Stimulated activated effector memory CD8-positive, alpha-beta T cell treated with anti-CD3 and anti-CD28 coated beads, Interleukin-12 subunit alpha, Interleukin-12 subunit beta, amount 100 ng/mL, for 72 hours (primary cell): ENCODE data around the gene CYTH4.
"Not testable (repeated sequence)": the region's sequence is repeated elsewhere in the genome, so short reads cannot be mapped to it uniquely, and the experiment has no call there.

Experiments used
- ATAC-seq: fragments of 150-1000 bp; cut with Tn5 transposase; 2 replicates; pipeline ENCODE4 v1.10.0; 2021
- DNase-seq, 2 donors: peaks; one replicate each; pipeline ENCODE4 v3.0.0; 2021 to 2022; ENCODE audit warnings: low spot score in 2 of 2
- H3K27ac Mint-ChIP-seq: one replicate; pipeline ENCODE4 v1.8.0; 2022; ENCODE audit warnings: mild to moderate bottlenecking, mixed read lengths
- H3K36me3 Mint-ChIP-seq: one replicate; pipeline ENCODE4 v1.8.0; 2022; ENCODE audit warnings: mild to moderate bottlenecking, mixed read lengths
- H3K4me1 Mint-ChIP-seq: one replicate; pipeline ENCODE4 v1.8.0; 2022; ENCODE audit warnings: mixed read lengths
- H3K4me3 Mint-ChIP-seq: one replicate; pipeline ENCODE4 v1.8.0; 2022; ENCODE audit warnings: mild to moderate bottlenecking, mixed read lengths
- H3K9me3 Mint-ChIP-seq: one replicate; pipeline ENCODE4 v1.8.0; 2022; ENCODE audit warnings: mixed read lengths

Gene CYTH4, protein sequence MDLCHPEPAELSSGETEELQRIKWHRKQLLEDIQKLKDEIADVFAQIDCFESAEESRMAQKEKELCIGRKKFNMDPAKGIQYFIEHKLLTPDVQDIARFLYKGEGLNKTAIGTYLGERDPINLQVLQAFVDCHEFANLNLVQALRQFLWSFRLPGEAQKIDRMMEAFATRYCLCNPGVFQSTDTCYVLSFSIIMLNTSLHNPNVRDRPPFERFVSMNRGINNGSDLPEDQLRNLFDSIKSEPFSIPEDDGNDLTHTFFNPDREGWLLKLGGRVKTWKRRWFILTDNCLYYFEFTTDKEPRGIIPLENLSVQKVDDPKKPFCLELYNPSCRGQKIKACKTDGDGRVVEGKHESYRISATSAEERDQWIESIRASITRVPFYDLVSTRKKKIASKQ

DNA sequence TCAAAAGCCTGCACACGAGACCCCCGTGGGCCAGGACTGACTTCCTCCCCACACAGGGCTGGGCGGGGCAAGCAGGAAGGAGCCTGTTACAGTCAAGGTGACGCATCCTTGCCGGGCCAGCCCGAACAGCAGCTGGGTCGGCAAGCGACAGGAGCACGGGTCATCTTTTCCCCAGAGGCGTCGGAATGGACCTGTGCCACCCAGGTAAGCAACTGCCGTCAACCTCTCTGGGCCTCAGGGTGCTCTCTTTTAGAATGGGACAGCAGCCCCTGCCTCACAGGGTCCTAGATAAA, at the start of gene CYTH4:
Gene CYTH4 (plus strand): TSS at position 124 of the 293 bp plus-strand sequence. CDS start 62 bp downstream, at position 186.
- DNase-seq (peak; percentile 49 to 85), ATAC-seq (peak; percentile 89)
- Mint-ChIP-seq H3K9me3 (no peaks in the 10 kb centered on the region), H3K36me3 (peaks cover 54% of the 10 kb centered on the region), H3K4me3 (peak within 1 kb of the TSS; percentile 94), H3K27ac (peak within 1 kb of the TSS; percentile 98), H3K4me1 (peaks cover 93% of the 10 kb centered on the region)

- H3K4me1 Mint-ChIP-seq = peaks cover 100% of the 10 kb centered on the region
- DNase-seq, H3K9me3 Mint-ChIP-seq, ATAC-seq: not testable (repeated sequence)
- peak overlapping the region; percentile 97 for H3K27ac Mint-ChIP-seq
- H3K4me3 Mint-ChIP-seq = peak overlapping the region; percentile 93
- peaks cover 100% of the 10 kb centered on the region for H3K36me3 Mint-ChIP-seq
These were observed 48.9 kb upstream of the CYTH4 start for GRCh38 chr22:37233371-37233750.

GRCh38 chr22:37233751-37234631, 48.3 kb upstream of the CYTH4 start:
- Mint-ChIP-seq H3K36me3 (peaks cover 100% of the 10 kb centered on the region), H3K9me3 (no peaks in the 10 kb centered on the region), H3K4me3 (peak overlapping the region; percentile 93), H3K4me1 (peaks cover 100% of the 10 kb centered on the region), H3K27ac (peak overlapping the region; percentile 97)
- DNase-seq = no peak
- no peak for ATAC-seq

GRCh38 chr22:37234736-37235711, 47.3 kb upstream of the CYTH4 start:
- Mint-ChIP-seq H3K36me3 (peaks cover 100% of the 10 kb centered on the region), H3K4me1 (peaks cover 100% of the 10 kb centered on the region), H3K4me3 (peak overlapping the region; percentile 93)

DNA sequence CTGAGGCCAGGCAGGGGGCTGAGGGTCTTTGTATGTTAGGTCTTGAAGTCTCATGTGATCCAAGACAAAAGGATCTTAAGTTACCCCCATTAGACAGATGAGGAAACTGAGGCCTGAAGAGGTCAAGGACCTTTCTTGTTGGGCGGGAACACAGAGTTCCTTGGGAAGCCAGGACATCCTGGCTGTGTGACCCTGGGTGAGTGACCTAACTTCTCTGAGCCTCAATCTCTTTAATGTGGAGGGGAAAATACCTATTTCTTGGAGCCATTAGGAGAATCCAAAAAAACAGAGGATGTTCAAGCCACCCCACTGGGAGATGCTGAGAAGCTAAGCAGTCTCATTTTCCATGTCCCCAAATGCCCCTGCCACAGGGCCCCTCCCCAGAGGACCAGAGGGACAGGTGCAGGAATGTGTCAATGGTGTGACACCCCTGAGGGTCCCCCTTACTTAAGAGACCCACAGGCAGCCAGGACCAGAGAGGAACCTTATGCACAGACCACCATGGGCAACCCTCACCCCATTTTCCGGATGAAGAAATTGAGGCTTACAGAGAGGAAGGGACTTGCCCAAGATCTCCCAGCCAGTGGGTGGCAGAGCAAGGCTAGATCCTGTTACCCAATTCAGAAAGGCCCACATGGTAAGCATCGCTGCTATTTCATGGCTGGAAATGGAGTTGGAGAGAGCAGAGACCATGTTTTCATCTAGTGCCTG, 46.3 kb upstream of the CYTH4 start:
- Mint-ChIP-seq H3K4me3 (peak overlapping the region; percentile 93), H3K9me3 (no peaks in the 10 kb centered on the region), H3K27ac (peak overlapping the region; percentile 97), H3K4me1 (peaks cover 100% of the 10 kb centered on the region), H3K36me3 (peaks cover 100% of the 10 kb centered on the region)
- ATAC-seq = no peak
- no peak for DNase-seq

More at GRCh38 chr22:37234736-37235711, 47.3 kb upstream of the CYTH4 start:
- ATAC-seq (no peak), DNase-seq (no peak)
- H3K9me3 Mint-ChIP-seq = no peaks in the 10 kb centered on the region
- H3K27ac Mint-ChIP-seq = peak overlapping the region; percentile 97

GRCh38 chr22:37237371-37238268, 44.7 kb upstream of the CYTH4 start:
- no peak for DNase-seq
- no peak for ATAC-seq
- Mint-ChIP-seq H3K4me1 (peaks cover 98% of the 10 kb centered on the region), H3K27ac (peak overlapping the region; percentile 97), H3K9me3 (no peaks in the 10 kb centered on the region), H3K4me3 (peak overlapping the region; percentile 93), H3K36me3 (peaks cover 100% of the 10 kb centered on the region)

DNA sequence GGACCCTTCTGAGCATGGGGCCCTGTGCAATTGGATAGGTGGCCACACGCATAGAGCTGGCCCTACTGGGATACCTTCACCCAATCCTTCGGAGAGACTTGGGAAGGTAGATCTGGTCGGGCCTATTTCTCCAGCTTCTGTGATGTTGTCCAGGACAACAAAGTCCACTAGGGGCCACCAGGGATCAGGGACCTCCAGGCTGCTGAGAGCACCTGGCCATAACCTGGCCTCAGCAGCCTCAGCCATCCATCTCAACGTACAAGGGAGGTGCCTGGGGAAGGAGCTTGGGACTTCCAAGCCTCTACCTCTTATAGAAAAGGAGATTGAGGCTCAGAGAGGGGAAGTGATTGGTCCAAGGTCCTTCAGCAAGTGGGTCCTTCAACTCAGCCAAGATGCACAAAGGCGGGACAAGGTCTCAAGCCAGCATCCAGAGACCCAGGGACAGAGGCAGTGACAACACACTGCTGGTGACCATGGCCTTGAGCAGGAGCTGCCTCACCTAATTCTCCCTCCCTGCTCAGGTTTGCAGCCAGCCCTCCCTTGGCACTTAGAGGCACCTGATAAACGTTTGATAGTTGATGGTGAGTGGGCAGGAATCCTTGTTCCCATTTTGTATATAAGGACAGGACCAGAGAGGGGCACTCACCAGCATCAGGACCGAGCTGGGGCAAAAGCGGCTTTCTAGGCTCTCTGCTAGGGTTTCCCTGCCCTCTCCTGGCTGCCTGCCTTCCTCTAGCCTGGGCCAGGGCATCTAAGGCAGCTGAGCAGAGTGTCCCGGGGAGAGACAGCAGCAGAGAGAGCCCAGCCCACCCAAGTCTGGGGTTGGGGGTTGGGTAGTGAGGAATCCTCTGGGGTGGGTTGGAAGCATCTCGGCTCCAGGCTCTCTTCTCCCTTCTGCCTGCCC, 42.7 kb upstream of the CYTH4 start:
- Mint-ChIP-seq H3K36me3 (peaks cover 100% of the 10 kb centered on the region), H3K9me3 (no peaks in the 10 kb centered on the region)

DNA sequence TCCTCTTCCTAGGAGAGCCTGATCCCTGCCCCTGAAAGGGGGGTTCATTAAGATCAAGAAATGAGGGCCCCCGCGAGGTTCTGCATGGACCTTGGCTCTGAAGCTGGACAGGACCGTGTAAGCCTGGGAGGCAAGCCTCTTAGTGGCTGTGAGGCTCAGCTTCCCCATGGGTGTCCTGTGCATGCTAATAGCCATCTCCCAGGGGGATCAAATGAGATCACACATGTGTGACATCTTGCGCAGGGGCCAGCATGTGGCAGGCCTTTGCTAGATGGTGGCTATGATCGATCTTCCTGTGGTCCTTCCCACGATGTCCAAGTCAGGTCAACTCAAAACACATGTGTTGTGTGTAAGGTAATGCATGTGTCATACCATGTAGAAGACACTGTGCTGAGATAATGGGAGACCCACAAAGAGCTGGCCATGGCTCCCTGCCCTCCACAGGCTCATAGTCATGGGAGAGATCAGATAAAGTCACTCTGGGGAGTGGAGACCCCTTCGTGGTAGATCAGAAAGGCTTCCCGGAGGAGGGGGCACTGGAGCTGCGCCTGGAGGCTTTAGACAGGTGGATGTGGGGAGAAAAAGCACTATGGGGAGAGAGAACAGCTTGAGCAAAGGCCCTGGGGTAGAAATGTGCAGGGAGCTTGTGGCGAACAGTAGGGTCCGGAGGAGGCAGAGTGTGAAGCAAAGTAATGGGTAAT, 41.9 kb upstream of the CYTH4 start:
- DNase-seq (no peak), ATAC-seq (no peak)
- H3K9me3 Mint-ChIP-seq = no peaks in the 10 kb centered on the region
- H3K4me1 Mint-ChIP-seq = peaks cover 84% of the 10 kb centered on the region
- H3K4me3 Mint-ChIP-seq = peak overlapping the region; percentile 93
- peak overlapping the region; percentile 97 for H3K27ac Mint-ChIP-seq
- peaks cover 95% of the 10 kb centered on the region for H3K36me3 Mint-ChIP-seq

More for the DNA sequence above, 42.7 kb upstream of the CYTH4 start:
- no peak for DNase-seq
- Mint-ChIP-seq H3K4me1 (peaks cover 84% of the 10 kb centered on the region), H3K27ac (peak overlapping the region; percentile 97), H3K4me3 (peak overlapping the region; percentile 93)
- no peak for ATAC-seq

DNA sequence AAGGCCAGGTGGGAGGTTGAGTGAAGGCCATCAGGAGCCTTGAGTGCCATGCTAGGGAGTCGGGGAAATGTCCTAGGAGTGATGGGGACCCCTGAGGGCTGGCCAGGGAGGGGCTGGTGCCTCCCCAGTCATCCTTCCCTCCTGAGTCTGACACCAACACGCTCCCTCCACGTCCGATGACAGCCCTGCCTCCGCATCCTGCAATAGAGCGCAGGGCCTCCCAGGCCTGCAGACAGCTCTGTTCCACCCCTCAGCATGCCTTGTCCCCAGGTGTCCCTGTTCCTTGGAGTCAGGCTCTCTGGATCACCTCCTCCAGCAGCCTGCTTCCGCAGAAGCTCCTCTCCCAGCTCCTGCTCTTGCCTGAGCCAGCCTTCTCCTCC, 41.4 kb upstream of the CYTH4 start:
- peak overlapping the region; percentile 93 for H3K4me3 Mint-ChIP-seq
- no peaks in the 10 kb centered on the region for H3K9me3 Mint-ChIP-seq
- ATAC-seq (no peak), DNase-seq (no peak)
- peak overlapping the region; percentile 97 for H3K27ac Mint-ChIP-seq
- H3K36me3 Mint-ChIP-seq = peaks cover 90% of the 10 kb centered on the region
- peaks cover 79% of the 10 kb centered on the region for H3K4me1 Mint-ChIP-seq

DNA sequence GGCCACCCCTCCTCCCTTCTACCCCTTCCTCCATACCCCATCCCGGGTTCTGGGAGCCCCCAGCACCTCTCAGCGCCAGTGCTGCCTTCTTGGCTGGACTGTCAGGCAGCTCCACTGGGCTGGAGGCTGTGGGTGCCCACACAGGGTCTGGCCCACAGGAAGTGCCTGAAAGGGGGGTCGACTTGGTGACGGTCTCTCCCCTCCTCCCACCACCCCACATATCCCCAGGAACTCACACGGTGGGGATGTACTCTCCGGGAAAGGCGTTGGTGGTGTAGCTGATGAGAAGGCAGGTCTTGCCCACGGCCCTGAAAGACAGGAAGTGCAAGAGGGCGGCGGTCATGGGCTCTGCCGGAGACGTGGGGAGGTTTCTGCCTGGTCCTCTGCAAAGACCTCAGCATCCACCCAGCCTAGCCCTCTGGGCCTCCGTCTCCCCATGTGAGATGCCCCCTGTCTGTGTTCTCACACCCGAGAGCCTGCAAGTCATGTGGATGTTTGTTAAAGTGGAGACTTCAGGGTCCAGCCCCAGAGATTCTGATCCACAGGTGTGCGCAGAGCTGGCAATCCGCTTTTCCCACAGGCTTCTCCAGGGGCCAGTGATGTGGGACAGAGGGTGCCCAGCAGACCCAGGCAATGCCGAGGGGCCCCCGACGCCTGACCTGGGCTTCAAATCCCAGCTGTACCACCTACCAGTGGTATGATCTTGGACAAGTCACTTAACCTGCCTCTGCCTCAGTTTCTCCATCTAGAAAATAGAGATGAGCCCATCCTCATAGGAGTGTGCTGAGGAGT, 40.8 kb upstream of the CYTH4 start:
- peaks cover 73% of the 10 kb centered on the region for H3K4me1 Mint-ChIP-seq
- H3K36me3 Mint-ChIP-seq = peaks cover 83% of the 10 kb centered on the region
- H3K4me3 Mint-ChIP-seq = peak overlapping the region; percentile 93
- peak overlapping the region; percentile 97 for H3K27ac Mint-ChIP-seq
- H3K9me3 Mint-ChIP-seq = no peaks in the 10 kb centered on the region
- peak in 1 of 2 donors; percentile 77 for DNase-seq
- ATAC-seq = peak; percentile 24

DNA sequence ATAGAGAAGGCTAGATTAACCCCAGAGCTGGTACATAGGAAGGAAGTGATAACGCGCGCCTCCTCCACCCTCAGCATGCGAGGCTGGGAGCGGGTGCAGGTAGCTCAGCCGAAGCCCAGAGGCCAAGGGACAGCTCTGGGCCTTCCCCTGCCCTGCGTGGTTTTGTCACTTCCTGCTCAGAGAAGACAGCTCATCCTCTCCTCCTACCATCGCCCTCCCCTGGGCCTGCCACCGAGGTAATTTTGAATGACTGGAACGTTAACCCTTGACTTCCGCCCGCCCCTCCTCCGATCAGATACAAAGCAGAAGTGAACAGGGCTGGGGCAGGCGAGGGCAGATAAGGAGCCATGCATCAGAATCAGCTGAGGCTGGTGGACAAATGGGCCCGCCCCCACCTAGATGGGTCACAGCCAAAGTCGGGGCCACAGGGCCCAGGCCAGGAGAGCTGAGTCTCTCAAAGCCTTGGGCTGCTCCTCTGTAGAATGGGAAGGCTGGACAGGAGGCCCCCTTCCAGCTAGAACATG, 39.9 kb upstream of the CYTH4 start:
- DNase-seq (peak; percentile 65 to 93), ATAC-seq (peak; percentile 87)
- Mint-ChIP-seq H3K36me3 (peaks cover 74% of the 10 kb centered on the region), H3K4me1 (peaks cover 67% of the 10 kb centered on the region), H3K9me3 (no peaks in the 10 kb centered on the region), H3K4me3 (peak overlapping the region; percentile 93), H3K27ac (peak overlapping the region; percentile 97)
